ENCODE data around the gene GPR156.

GPR156 gene

GRCh38 chr3:120204338-120204737 is 80.7 kb downstream of the GPR156 start:
- no peaks in the 10 kb centered on the region for H3K9me3 ChIP-seq (ENCODE audit: control insufficient read depth, insufficient read depth, low read depth, low read length)
- H3K36me3 ChIP-seq (ENCODE audit: control insufficient read depth in 2 of 2, insufficient read depth in 1 of 2, low read length in 2 of 2): no peaks in the 10 kb centered on the region
- H3K27ac ChIP-seq (ENCODE audit: extremely low read depth, low read depth, low read length): no peak overlapping the region
- H3K4me1 ChIP-seq (ENCODE audit: control insufficient read depth, insufficient read depth, low read length): no peaks in the 10 kb centered on the region
- H3K4me3 ChIP-seq (ENCODE audit: low read depth, low read length): no peak overlapping the region
- ChIA-PET POLR2A (no interaction called here), CTCF (interaction anchor here (0.7 kb wide), 1 partner anchor 323 kb away, joined by 4 read pairs; no protein-coding TSS in a partner anchor)
- TF ChIP-seq ZSCAN18 (tag by site-specific recombination; IDR thresholded peaks at IDR 0.05): no peak

GRCh38 chr3:120203621-120204020 is 81.4 kb downstream of the GPR156 start:
- no peaks in the 10 kb centered on the region for H3K4me1 ChIP-seq (ENCODE audit: control insufficient read depth, insufficient read depth, low read length)
- H3K27ac ChIP-seq (ENCODE audit: extremely low read depth, low read depth, low read length): no peak overlapping the region
- no peak overlapping the region for H3K4me3 ChIP-seq (ENCODE audit: low read depth, low read length)
- H3K9me3 ChIP-seq (ENCODE audit: control insufficient read depth, insufficient read depth, low read depth, low read length): no peaks in the 10 kb centered on the region
- TF ChIP-seq WT1 (tag by site-specific recombination; IDR thresholded peaks at IDR 0.05) (no peak), GFI1B (tag by site-specific recombination; IDR thresholded peaks at IDR 0.05) (no peak), ZNF202 (tag by site-specific recombination; IDR thresholded peaks at IDR 0.05; ENCODE audit: borderline replicate concordance) (no peak), ZNF16 (tag by site-specific recombination; IDR thresholded peaks at IDR 0.05; ENCODE audit: low read depth) (no peak), BCL6B (tag by site-specific recombination; IDR thresholded peaks at IDR 0.05) (no peak)
- H3K36me3 ChIP-seq (ENCODE audit: control insufficient read depth in 2 of 2, insufficient read depth in 1 of 2, low read length in 2 of 2): no peaks in the 10 kb centered on the region
- POLR2A ChIA-PET: no interaction called here
- CTCF ChIA-PET: no interaction called here

GRCh38 chr3:120203016-120203415 is 82.0 kb downstream of the GPR156 start:
- no peaks in the 10 kb centered on the region for H3K4me1 ChIP-seq (ENCODE audit: control insufficient read depth, insufficient read depth, low read length)
- H3K4me3 ChIP-seq (ENCODE audit: low read depth, low read length): no peak overlapping the region
- TF ChIP-seq FEZF1 (tag by site-specific recombination; IDR thresholded peaks at IDR 0.05): 0 out of 2 replicates have a peak, but pooled peaks have one; percentile 36
- no peak for TF ChIP-seq ZNF76 (tag by site-specific recombination; IDR thresholded peaks at IDR 0.05; ENCODE audit: borderline replicate concordance, low read depth)
- CTCF ChIA-PET: interaction anchor here (0.7 kb wide), 1 partner anchor 258 kb away, joined by 3 read pairs; no protein-coding TSS in a partner anchor
- H3K27ac ChIP-seq (ENCODE audit: extremely low read depth, low read depth, low read length): no peak overlapping the region
- POLR2A ChIA-PET: no interaction called here
- no peaks in the 10 kb centered on the region for H3K36me3 ChIP-seq (ENCODE audit: control insufficient read depth in 2 of 2, insufficient read depth in 1 of 2, low read length in 2 of 2)
- no peaks in the 10 kb centered on the region for H3K9me3 ChIP-seq (ENCODE audit: control insufficient read depth, insufficient read depth, low read depth, low read length)

GRCh38 chr3:120202363-120202762 is 82.7 kb downstream of the GPR156 start:
- Histone ChIP-seq H3K27ac (ENCODE audit: extremely low read depth, low read depth, low read length) (no peak overlapping the region), H3K36me3 (ENCODE audit: control insufficient read depth in 2 of 2, insufficient read depth in 1 of 2, low read length in 2 of 2) (no peaks in the 10 kb centered on the region), H3K4me1 (ENCODE audit: control insufficient read depth, insufficient read depth, low read length) (no peaks in the 10 kb centered on the region), H3K4me3 (ENCODE audit: low read depth, low read length) (no peak overlapping the region), H3K9me3 (ENCODE audit: control insufficient read depth, insufficient read depth, low read depth, low read length) (no peaks in the 10 kb centered on the region)
- ChIA-PET CTCF (interaction anchor here (0.6 to 0.7 kb wide), 2 partner anchors 247 to 258 kb away, joined by 3 read pairs; no protein-coding TSS in a partner anchor), POLR2A (no interaction called here)
- TF ChIP-seq GLIS2 (tag by site-specific recombination; IDR thresholded peaks at IDR 0.05) (no peak), BCL6B (tag by site-specific recombination; IDR thresholded peaks at IDR 0.05) (no peak), ZFP41 (tag by site-specific recombination; IDR thresholded peaks at IDR 0.05; ENCODE audit: borderline replicate concordance) (no peak), ZNF514 (tag by site-specific recombination; IDR thresholded peaks at IDR 0.05) (no peak), ZNF221 (tag by site-specific recombination; IDR thresholded peaks at IDR 0.05; ENCODE audit: borderline replicate concordance) (no peak), ZBTB7A (tag by site-specific recombination; IDR thresholded peaks at IDR 0.05; ENCODE audit: low read depth) (no peak), GLI2 (tag by site-specific recombination; IDR thresholded peaks at IDR 0.05; ENCODE audit: borderline replicate concordance, low read depth) (no peak), ZNF416 (tag by site-specific recombination; IDR thresholded peaks at IDR 0.05) (no peak), PRDM4 (tag by site-specific recombination; IDR thresholded peaks at IDR 0.05) (no peak), GLI4 (tag by site-specific recombination; IDR thresholded peaks at IDR 0.05) (no peak)
